H1 (cell line): ENCODE data around the gene VPS26A. TPM values are rescaled to one million over a fixed set of nuclear protein-coding genes. Genes with fewer than 3 reads are reported as not detected.

Source experiments
- CTCF ChIA-PET: fragments of 300-600 bp; sonication (Branson Sonifier 250); formaldehyde crosslinking; loops from one replicate; lab custom pipeline; 2021; ENCODE audit not compliant: partially characterized antibody; lab: Charles Lee
- POLR2A ChIA-PET: fragments of 300-600 bp; sonication (Branson Sonifier 250); formaldehyde crosslinking; loops from one replicate; lab custom pipeline; 2021; ENCODE audit warnings: inconsistent platforms; ENCODE audit not compliant: partially characterized antibody; lab: Charles Lee
- DNase-seq, 2 experiments: peaks; one replicate each; pipeline versions ENCODE4 v3.0.0 to v3.0.0-alpha.2; 2010 to 2022; ENCODE audit warnings: low spot score in 2 of 2, low read depth in 1 of 2, mixed read lengths in 1 of 2
- FAIRE-seq: peaks from 2 replicates; lab custom pipeline; 2011; peaks lifted over from hg19 to GRCh38; lab: Jason Lieb, UNC
- H2AFZ ChIP-seq: 2 replicates; pipeline ENCODE4 v1.8.1; 2012; ENCODE audit warnings: low read length, inconsistent platforms
- H2AK5ac ChIP-seq: 2 replicates; pipeline ENCODE4 v1.6.1; 2013; ENCODE audit warnings: low read depth, low read length
- H2BK120ac ChIP-seq: replicated peaks from 2 replicates; pipeline ENCODE3; 2013; ENCODE audit warnings: low read depth, low read length, inconsistent platforms
- H2BK12ac ChIP-seq: 2 replicates; pipeline ENCODE4 v1.6.1; 2013; ENCODE audit warnings: low read depth, low read length
- H2BK15ac ChIP-seq: 2 replicates; pipeline ENCODE4 v1.6.1; 2013; ENCODE audit warnings: low read length
- H2BK20ac ChIP-seq: 2 replicates; pipeline ENCODE4 v1.6.1; 2013; ENCODE audit warnings: low read length
- H2BK5ac ChIP-seq: 2 replicates; pipeline ENCODE4 v1.6.1; 2013; ENCODE audit warnings: low read depth, low read length
- H3K14ac ChIP-seq: 2 replicates; pipeline ENCODE4 v1.6.1; 2013; ENCODE audit warnings: inconsistent platforms; ENCODE audit not compliant: insufficient read length
- H3K18ac ChIP-seq: 2 replicates; pipeline ENCODE4 v1.6.1; 2013; ENCODE audit warnings: low read length; ENCODE audit errors: extremely low read depth
- H3K23ac ChIP-seq: 2 replicates; pipeline ENCODE4 v1.6.1; 2013; ENCODE audit warnings: inconsistent platforms; ENCODE audit not compliant: insufficient read length
- H3K23me2 ChIP-seq: 2 replicates; pipeline ENCODE4 v1.6.1; 2013; ENCODE audit warnings: low read depth, low read length
- H3K27ac ChIP-seq: 2 replicates; pipeline ENCODE4 v1.6.1; 2011; ENCODE audit warnings: low read depth, low read length, inconsistent platforms
- H3K27me3 ChIP-seq, 4 experiments: replicated peaks in 1 of 4; 1 replicate in 1 of 4; 2 replicates in 3 of 4; pipeline versions ENCODE4 v1.6.1 to v1.8.1; 2011 to 2013; ENCODE audit warnings: low read length in 3 of 4, mild to moderate bottlenecking in 3 of 4, inconsistent platforms in 2 of 4, mixed read lengths in 2 of 4, moderate library complexity in 1 of 4; ENCODE audit not compliant: control insufficient read depth in 3 of 4, insufficient read depth in 3 of 4; ENCODE audit errors: extremely low read depth in 1 of 4
- H3K36me3 ChIP-seq, 4 experiments: 2 replicates each; pipeline versions ENCODE4 v1.6.1 to v1.8.1; 2011 to 2013; ENCODE audit warnings: mild to moderate bottlenecking in 4 of 4, low read length in 3 of 4, moderate library complexity in 2 of 4, control low read depth in 1 of 4, inconsistent platforms in 1 of 4; ENCODE audit not compliant: insufficient read depth in 4 of 4, control insufficient read depth in 2 of 4
- H3K4ac ChIP-seq: replicated peaks from 2 replicates; pipeline ENCODE3; 2013; ENCODE audit warnings: low read length, low read depth, mixed read lengths, inconsistent platforms; ENCODE audit not compliant: insufficient read length
- H3K4me1 ChIP-seq, 4 experiments: replicated peaks in 1 of 4; 1 replicate in 1 of 4; 2 replicates in 3 of 4; pipeline versions ENCODE4 v1.6.1 to v1.8.1; 2011 to 2013; ENCODE audit warnings: low read length in 3 of 4, inconsistent platforms in 2 of 4, mixed read lengths in 1 of 4; ENCODE audit not compliant: insufficient read depth in 4 of 4, control insufficient read depth in 3 of 4
- H3K4me2 ChIP-seq, 2 experiments: 2 replicates each; pipeline versions ENCODE4 v1.6.1 to v1.8.1; 2011 to 2013; ENCODE audit warnings: low read depth in 2 of 2, low read length in 2 of 2, control low read depth in 1 of 2, inconsistent platforms in 1 of 2, mild to moderate bottlenecking in 1 of 2; ENCODE audit not compliant: insufficient read depth in 1 of 2
- H3K4me3 ChIP-seq, 4 experiments: fragments of 200-600, 300-600 bp in 1 of 4; sonication (generic), shearing (Covaris generic), sonication (Bioruptor Twin) in 1 of 4; 2 replicates each; pipeline versions ENCODE4 v1.5.1 to v1.8.1; 2011 to 2016; ENCODE audit warnings: low read length in 4 of 4, low read depth in 3 of 4, control low read depth in 2 of 4, inconsistent platforms in 2 of 4, mild to moderate bottlenecking in 2 of 4, mixed read lengths in 1 of 4, moderate library complexity in 1 of 4; ENCODE audit not compliant: insufficient read depth in 2 of 4; ENCODE audit errors: extremely low read depth in 1 of 4
- H3K56ac ChIP-seq: replicated peaks from 2 replicates; pipeline ENCODE3; 2013; ENCODE audit warnings: low read depth, mild to moderate bottlenecking, mixed read lengths, low read length, inconsistent platforms; ENCODE audit not compliant: insufficient read length
- H3K79me1 ChIP-seq: 2 replicates; pipeline ENCODE4 v1.6.1; 2013; ENCODE audit warnings: low read depth, low read length, control low read depth
- H3K79me2 ChIP-seq, 2 experiments: 2 replicates each; pipeline versions ENCODE4 v1.6.1 to v1.8.1; 2012 to 2013; ENCODE audit warnings: low read length in 2 of 2, mild to moderate bottlenecking in 2 of 2, inconsistent platforms in 1 of 2; ENCODE audit not compliant: insufficient read depth in 2 of 2, control insufficient read depth in 1 of 2
- H3K9ac ChIP-seq, 4 experiments: replicated peaks in 1 of 4; 1 replicate in 1 of 4; 2 replicates in 3 of 4; pipeline versions ENCODE4 v1.6.1 to v1.8.1; 2011 to 2013; ENCODE audit warnings: low read depth in 3 of 4, low read length in 3 of 4, control low read depth in 2 of 4, mild to moderate bottlenecking in 2 of 4, moderate library complexity in 2 of 4, inconsistent platforms in 1 of 4; ENCODE audit errors: extremely low read depth in 1 of 4
- H3K9me3 ChIP-seq, 2 experiments: 2 replicates each; pipeline versions ENCODE4 v1.6.1 to v1.8.1; 2012 to 2013; ENCODE audit warnings: mild to moderate bottlenecking in 2 of 2, moderate library complexity in 2 of 2, control low read depth in 1 of 2, inconsistent platforms in 1 of 2, low read depth in 1 of 2, low read length in 1 of 2, mixed read lengths in 1 of 2; ENCODE audit not compliant: insufficient read depth in 2 of 2
- H4K20me1 ChIP-seq, 2 experiments: replicated peaks in 1 of 2; 2 replicates each; pipeline versions ENCODE3 to v1.8.1; 2011 to 2013; ENCODE audit warnings: inconsistent platforms in 2 of 2, low read length in 2 of 2, mild to moderate bottlenecking in 1 of 2; ENCODE audit not compliant: insufficient read depth in 2 of 2, control insufficient read depth in 1 of 2
- H4K5ac ChIP-seq: 2 replicates; pipeline ENCODE4 v1.6.1; 2013; ENCODE audit warnings: low read length, low read depth, mixed read lengths, inconsistent platforms; ENCODE audit not compliant: insufficient read length
- H4K8ac ChIP-seq: 2 replicates; pipeline ENCODE4 v1.8.0; 2013; ENCODE audit warnings: mild to moderate bottlenecking, moderate library complexity, low read length, inconsistent platforms; ENCODE audit not compliant: insufficient read depth; ENCODE audit errors: extremely low read depth
- H4K91ac ChIP-seq: replicated peaks from 2 replicates; pipeline ENCODE3; 2013; ENCODE audit warnings: low read length, mixed read lengths, inconsistent platforms; ENCODE audit not compliant: insufficient read length
- GABPA ChIP-seq: IDR thresholded peaks from 2 replicates; pipeline ENCODE4 v1.6.1; 2011; ENCODE audit warnings: mild to moderate bottlenecking, low read length, moderate library complexity, borderline replicate concordance; ENCODE audit not compliant: insufficient read depth
- JUND ChIP-seq: IDR thresholded peaks from 2 replicates; pipeline ENCODE4 v1.6.1; 2011; ENCODE audit warnings: mild to moderate bottlenecking, improper control_type of control experiment, low read length
- SP4 ChIP-seq: IDR thresholded peaks from 2 replicates; pipeline ENCODE4 v1.6.1; 2012; ENCODE audit warnings: low read length, inconsistent platforms
- WGBS, 2 experiments: shearing (Covaris generic) in 1 of 2; methylation state at CpG; one replicate each; pipeline versions ENCODE4 v1.1.6 to v1.1.7; 2013 to 2015; ENCODE audit warnings: low lambda C conversion rate in 2 of 2, mixed read lengths in 2 of 2, inconsistent platforms in 1 of 2, low coverage in 1 of 2, missing lambda C conversion rate in 1 of 2; ENCODE audit not compliant: insufficient replicate concordance in 2 of 2, insufficient coverage in 1 of 2, insufficient read length in 1 of 2; ENCODE audit errors: extremely low coverage in 1 of 2, missing lambda C conversion rate in 1 of 2; 5-methylcytosine and 5-hydroxymethylcytosine counted together
- polyA plus RNA-seq, 7 experiments: library from polyadenylated mRNA; depleted of rRNA in 3 of 7; stranded (reverse) in 5 of 7; unstranded in 2 of 7; fragments of >200 nt in 5 of 7; fragments of 200-250 nt in 2 of 7; gene quantifications; 1 replicate in 5 of 7; 2 replicates in 1 of 7; 4 replicates in 1 of 7; pipeline versions ENCODE4 v1.2.1 to v1.2.3, GENCODE V29; 2011 to 2013; ENCODE audit warnings: missing spikeins in 2 of 7, mixed read lengths in 2 of 7
- total RNA-seq: library from RNA; stranded (reverse); fragmentation: NEBNext Ultra II Directional; extraction: Animal tissue kit (Norgen Biotek cat#: 25700); gene quantifications from 2 replicates; pipeline ENCODE4 v1.2.1, GENCODE V29; 2021
- TF ChIP-seq, protein P1 (sequence below), 3 experiments: IDR thresholded peaks; 1 replicate in 2 of 3; 2 replicates in 1 of 3; pipeline versions ENCODE4 v1.5.1 to v1.6.1; 2011; ENCODE audit warnings: low read length in 3 of 3, mild to moderate bottlenecking in 3 of 3, inconsistent platforms in 2 of 3, low read depth in 1 of 3, moderate library complexity in 1 of 3; ENCODE audit not compliant: insufficient read depth in 1 of 3; ENCODE audit errors: control extremely low read depth in 1 of 3

The VPS26A gene
- total and polyA plus RNA-seq, 2 of the 8 experiments (the other 6 are each of a cell fraction or from before 2014, with no cell fraction given): 10.7 to 44.8 TPM

GRCh38 chr10:69080226-69080625, 43.8 kb upstream of the VPS26A start:
- Histone ChIP-seq H2BK5ac (no peak overlapping the region), H3K4me2 (no peak overlapping the region), H3K27ac (no peak overlapping the region), H3K4ac (no peak overlapping the region), H3K14ac (no peak overlapping the region), H2BK15ac (no peak overlapping the region), H3K27me3 (no peaks in the 10 kb centered on the region), H3K79me2 (no peaks in the 10 kb centered on the region), H2BK12ac (no peak overlapping the region), H3K56ac (no peak overlapping the region), H2BK20ac (no peak overlapping the region), H2BK120ac (no peak overlapping the region), H4K8ac (no peak overlapping the region), H3K4me3 (no peak overlapping the region), H2AK5ac (no peak overlapping the region), H3K9me3 (no peaks in the 10 kb centered on the region), H3K79me1 (no peaks in the 10 kb centered on the region), H4K91ac (no peak overlapping the region), H3K4me1 (no peaks in the 10 kb centered on the region), H3K9ac (no peak overlapping the region), H3K23ac (no peak overlapping the region), H4K20me1 (no peaks in the 10 kb centered on the region), H2AFZ (no peak overlapping the region), H4K5ac (no peak overlapping the region), H3K18ac (no peak overlapping the region), H3K23me2 (no peaks in the 10 kb centered on the region), H3K36me3 (no peaks in the 10 kb centered on the region)
- FAIRE-seq (no peak), DNase-seq (no peak)
- ChIA-PET POLR2A (no interaction called here), CTCF (interaction anchor here (1.0 to 6.6 kb wide), 2 partner anchors 13 to 193 kb away, joined by 3 to 43 read pairs; no protein-coding TSS in a partner anchor)
- TF ChIP-seq JUND (no peak), SP4 (no peak), GABPA (no peak)
- TF ChIP-seq, protein P1, sequence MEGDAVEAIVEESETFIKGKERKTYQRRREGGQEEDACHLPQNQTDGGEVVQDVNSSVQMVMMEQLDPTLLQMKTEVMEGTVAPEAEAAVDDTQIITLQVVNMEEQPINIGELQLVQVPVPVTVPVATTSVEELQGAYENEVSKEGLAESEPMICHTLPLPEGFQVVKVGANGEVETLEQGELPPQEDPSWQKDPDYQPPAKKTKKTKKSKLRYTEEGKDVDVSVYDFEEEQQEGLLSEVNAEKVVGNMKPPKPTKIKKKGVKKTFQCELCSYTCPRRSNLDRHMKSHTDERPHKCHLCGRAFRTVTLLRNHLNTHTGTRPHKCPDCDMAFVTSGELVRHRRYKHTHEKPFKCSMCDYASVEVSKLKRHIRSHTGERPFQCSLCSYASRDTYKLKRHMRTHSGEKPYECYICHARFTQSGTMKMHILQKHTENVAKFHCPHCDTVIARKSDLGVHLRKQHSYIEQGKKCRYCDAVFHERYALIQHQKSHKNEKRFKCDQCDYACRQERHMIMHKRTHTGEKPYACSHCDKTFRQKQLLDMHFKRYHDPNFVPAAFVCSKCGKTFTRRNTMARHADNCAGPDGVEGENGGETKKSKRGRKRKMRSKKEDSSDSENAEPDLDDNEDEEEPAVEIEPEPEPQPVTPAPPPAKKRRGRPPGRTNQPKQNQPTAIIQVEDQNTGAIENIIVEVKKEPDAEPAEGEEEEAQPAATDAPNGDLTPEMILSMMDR (IDR thresholded peaks at IDR 0.05; ENCODE audit: control extremely low read depth in 1 of 3, insufficient read depth in 1 of 3, low read depth in 1 of 3, low read length in 3 of 3): no peak
- 97% methylated on average over 4 of the region's 4 CpGs; no CpG with 5 or more reads in 1 of the 2 experiments for WGBS, 2 experiments
